Transverse colon (tissue), 4 donors: ENCODE results near the gene ZNF599. TPM values are rescaled to one million over a fixed set of nuclear protein-coding genes. Genes with fewer than 3 reads are reported as not detected.
"Not testable (repeated sequence)": the region's sequence is repeated elsewhere in the genome, so short reads cannot be mapped to it uniquely, and the experiment has no call there.

ENCODE experiments used
- DNase-seq: peaks from one replicate; pipeline ENCODE4 v3.0.0-alpha.2; 2019
- H3K27ac ChIP-seq, 4 donors: fragments of 200-600 bp; sonication (generic); 2 replicates each; pipeline ENCODE4 v1.5.1; 2016 to 2018; ENCODE audit warnings: inconsistent platforms in 4 of 4
- H3K27me3 ChIP-seq: fragments of 200-600 bp; sonication (generic); 2 replicates; pipeline ENCODE4 v1.5.1; 2017; ENCODE audit warnings: inconsistent platforms
- H3K36me3 ChIP-seq, 4 donors: fragments of 200-600 bp; sonication (generic); 2 replicates each; pipeline ENCODE4 v1.5.1; 2017 to 2019; ENCODE audit warnings: inconsistent platforms in 4 of 4
- H3K4me1 ChIP-seq, 4 donors: fragments of 200-600 bp; sonication (generic); 2 replicates each; pipeline ENCODE4 v1.5.1; 2017 to 2020; ENCODE audit warnings: inconsistent platforms in 4 of 4
- H3K4me3 ChIP-seq, 4 donors: fragments of 200-600 bp; sonication (generic); 1 replicate in 1 of 4; 2 replicates in 3 of 4; pipeline versions ENCODE4 v1.5.1 to v1.6.1; 2017 to 2019; ENCODE audit warnings: inconsistent platforms in 4 of 4
- H3K9me3 ChIP-seq, 2 donors: fragments of 200-600 bp; sonication (generic); 2 replicates each; pipeline ENCODE4 v1.5.1; 2017 to 2019; ENCODE audit warnings: inconsistent platforms in 2 of 2
- CTCF ChIP-seq, 5 experiments: fragments of 200-600 bp in 3 of 5; fragments of 450-650 bp in 2 of 5; sonication (generic) in 3 of 5; IDR thresholded peaks; 1 replicate in 2 of 5; 2 replicates in 3 of 5; pipeline ENCODE4 v1.5.1; 2016 to 2017; ENCODE audit warnings: antibody characterized with exemption in 5 of 5, inconsistent platforms in 3 of 5, mild to moderate bottlenecking in 2 of 5, moderate library complexity in 1 of 5
- EP300 ChIP-seq: sonication (generic); formaldehyde crosslinking; IDR thresholded peaks from one replicate; pipeline ENCODE4 v1.6.1; 2017; ENCODE audit warnings: antibody characterized with exemption, low read depth
- POLR2A ChIP-seq: fragments of 450-650 bp; IDR thresholded peaks from one replicate; pipeline ENCODE4 v1.6.1; 2016; ENCODE audit warnings: antibody characterized with exemption, mild to moderate bottlenecking, moderate library complexity
- POLR2AphosphoS5 ChIP-seq, 3 donors: sonication (generic); formaldehyde crosslinking; IDR thresholded peaks; one replicate each; pipeline ENCODE4 v1.6.1; 2016; ENCODE audit warnings: antibody characterized with exemption in 3 of 3
- WGBS, 2 donors: methylation state at CpG; one replicate each; pipeline ENCODE4 v1.1.5; 2018; ENCODE audit warnings: low coverage in 1 of 2; 5-methylcytosine and 5-hydroxymethylcytosine counted together
- in situ Hi-C, 4 donors: fragments of 200-750 bp; cut with MboI; loops; one replicate each; pipeline versions ENCODE4 v1.15.0 to v1.15.1; 2017; ENCODE audit warnings: low sequenced_read_pairs in 3 of 4, low pct_ligation_motif_present in 1 of 4, low pct_unique_long_range_greater_than_20kb in 1 of 4
- intact Hi-C: fragments of 100-400 bp; cut with DNase I; formaldehyde crosslinking; loops from one replicate; pipeline ENCODE4 v1.15.1; 2023; ENCODE audit warnings: low total_unique reads
- total RNA-seq, 4 donors: library from RNA; depleted of rRNA; stranded (reverse); fragments of >200 nt; gene quantifications; one replicate each; pipeline ENCODE4 v1.1.0, GENCODE V29; 2016

The ZNF599 gene
- total RNA-seq, 4 donors from 2014 or later, result 4.1 to 7.1 (median 6.0) TPM; not detected in 1

DNA sequence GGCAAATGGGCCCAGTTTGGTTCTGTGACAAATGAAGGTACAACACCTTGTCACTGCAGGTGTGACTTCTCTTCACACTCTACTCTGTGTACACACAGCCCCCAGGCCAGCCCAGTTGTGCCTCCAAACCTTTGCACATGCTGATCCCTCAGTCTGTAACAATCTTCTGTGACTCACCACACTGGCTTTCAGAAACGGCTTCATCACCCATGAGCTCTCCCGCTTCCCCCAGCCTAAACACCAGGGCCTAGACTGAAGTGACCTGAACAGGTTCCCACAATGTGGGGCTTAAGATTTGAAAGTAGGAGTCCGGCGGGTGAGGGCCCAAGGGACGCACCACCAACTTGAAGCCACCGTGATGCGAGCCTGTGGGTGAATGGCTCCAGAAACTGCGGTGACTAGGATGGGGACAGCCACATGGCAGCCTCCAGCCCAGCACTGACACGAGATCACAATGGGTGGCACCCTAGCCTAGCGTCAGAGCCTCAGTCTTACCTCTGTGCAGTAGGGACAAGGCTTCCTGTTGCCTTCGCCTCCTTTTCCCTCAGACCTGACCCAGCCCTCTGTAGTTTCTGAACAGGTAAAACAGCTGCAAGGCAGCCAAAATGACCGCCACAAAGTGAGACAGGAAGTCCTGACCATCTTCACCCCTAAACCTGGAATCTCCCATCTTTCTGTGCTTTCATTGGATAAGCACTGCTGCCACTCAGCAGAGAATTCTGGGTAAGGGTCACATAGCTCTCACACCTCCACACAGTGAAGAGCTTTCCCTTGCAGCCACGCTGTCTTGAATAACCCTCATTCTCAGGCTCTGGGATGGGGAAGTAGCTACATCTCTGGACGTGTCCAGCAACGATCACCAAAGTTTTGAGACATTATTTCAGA lies 34.2 kb upstream of the ZNF599 start:
- no peaks in the 10 kb centered on the region for H3K27me3 ChIP-seq
- no peak for DNase-seq
- H3K27ac ChIP-seq, result no peak overlapping the region
- H3K4me3 ChIP-seq, result no peak overlapping the region
- WGBS, 2 donors, result 91 to 92% methylated on average over 4 to 15 of the region's 15 CpGs
- in situ Hi-C loops (no loop called here), intact Hi-C loops (no loop called here)
- peaks cover 0 to 12% of the 10 kb centered on the region in 2 donors for H3K9me3 ChIP-seq
- H3K4me1 ChIP-seq, result no peaks in the 10 kb centered on the region
- no peaks in the 10 kb centered on the region for H3K36me3 ChIP-seq
- TF ChIP-seq POLR2A (no peak), CTCF (IDR thresholded peaks at IDR 0.05) (no peak), POLR2AphosphoS5 (IDR thresholded peaks at IDR 0.05) (no peak), EP300 (no peak)

DNA sequence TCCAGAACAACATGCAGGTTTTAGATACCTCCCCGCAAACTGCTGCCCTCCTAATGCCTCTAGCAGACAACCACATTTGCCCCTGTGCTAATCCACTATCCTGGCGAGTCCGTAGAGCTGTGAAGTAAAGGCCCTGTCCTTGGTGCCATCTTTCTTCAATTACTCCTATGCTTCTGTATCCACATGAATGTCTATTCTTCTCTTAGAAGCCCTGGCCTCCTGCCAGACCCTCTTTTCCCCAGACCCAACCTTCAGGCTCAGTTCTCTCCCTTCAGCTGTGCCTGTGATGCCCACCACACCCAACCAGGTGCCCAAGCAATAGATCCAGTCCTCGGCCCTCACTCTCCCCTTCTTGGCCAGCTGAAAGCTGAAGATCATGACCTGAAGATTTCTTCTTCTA lies 31.1 kb upstream of the ZNF599 start:
- WGBS, 2 donors, result 81 to 90% methylated on average over 3 to 4 of the region's 4 CpGs
- DNase-seq, result no peak
- intact Hi-C loops, result no loop called here
- H3K27ac ChIP-seq, result no peak overlapping the region
- H3K4me3 ChIP-seq, result no peak overlapping the region
- H3K4me1 ChIP-seq, result no peaks in the 10 kb centered on the region
- no peak for TF ChIP-seq POLR2A
- no peak for TF ChIP-seq CTCF (IDR thresholded peaks at IDR 0.05)
- TF ChIP-seq POLR2AphosphoS5 (IDR thresholded peaks at IDR 0.05), result no peak
- TF ChIP-seq EP300, result no peak
- H3K27me3 ChIP-seq, result no peaks in the 10 kb centered on the region
- H3K9me3 ChIP-seq, result peaks cover 0 to 10% of the 10 kb centered on the region in 2 donors
- H3K36me3 ChIP-seq, result no peaks in the 10 kb centered on the region
- in situ Hi-C loops, result no loop called here

GRCh38 chr19:34796953-34797352 lies 23.9 kb upstream of the ZNF599 start:
- H3K4me3 ChIP-seq, DNase-seq, intact Hi-C loops, H3K36me3 ChIP-seq, H3K4me1 ChIP-seq, in situ Hi-C loops, H3K27ac ChIP-seq, H3K27me3 ChIP-seq, H3K9me3 ChIP-seq: not testable (repeated sequence)
- WGBS, 2 donors, result 78 to 100% methylated on average over 2 to 4 of the region's 6 CpGs

DNA sequence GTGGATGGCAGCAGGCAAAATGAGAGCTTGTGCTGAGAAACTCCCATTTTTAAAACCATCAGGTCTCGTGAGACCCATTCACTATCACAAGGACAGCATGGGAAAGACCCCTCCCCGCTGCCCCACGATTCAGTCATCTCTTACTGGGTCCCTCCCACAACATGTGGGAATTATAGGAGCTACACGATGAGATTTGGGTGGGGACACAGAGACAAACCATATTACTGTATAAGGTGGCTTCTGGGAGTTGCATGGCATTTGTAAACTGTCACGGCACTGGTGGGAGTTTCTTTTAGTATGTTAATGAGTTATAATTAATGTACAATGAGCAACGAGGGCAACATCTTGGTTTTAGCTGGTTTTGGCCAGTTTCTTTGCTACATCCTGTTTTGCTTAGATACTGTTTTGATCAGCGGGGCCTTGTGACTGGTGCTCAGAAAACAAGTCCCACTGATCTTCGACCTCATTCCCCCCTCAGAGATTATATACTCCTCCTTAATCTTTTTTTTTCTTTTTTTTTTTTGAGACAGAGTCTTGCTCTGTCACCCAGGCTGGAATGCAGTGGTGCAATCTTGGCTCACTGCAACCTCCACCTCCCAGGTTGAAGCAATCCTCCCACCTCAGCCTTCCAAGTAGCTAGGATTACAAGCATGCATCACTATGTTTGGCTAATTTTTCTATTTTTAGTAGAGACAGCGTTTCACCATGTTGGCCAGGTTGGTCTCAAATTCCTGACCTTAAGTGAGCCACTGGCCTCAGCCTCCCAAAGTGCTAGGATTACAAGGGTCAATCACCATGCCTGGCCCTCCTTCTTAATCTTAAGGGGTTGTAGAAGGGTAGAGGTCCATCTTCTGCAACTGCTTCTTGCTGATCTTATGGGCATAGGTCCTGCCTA lies 21.3 kb upstream of the ZNF599 start:
- no peak overlapping the region for H3K4me3 ChIP-seq
- H3K36me3 ChIP-seq, result no peaks in the 10 kb centered on the region
- no peaks in the 10 kb centered on the region for H3K9me3 ChIP-seq
- 75 to 76% methylated on average over 8 to 9 of the region's 9 CpGs for WGBS, 2 donors
- H3K27ac ChIP-seq, result no peak overlapping the region
- no peaks in the 10 kb centered on the region for H3K27me3 ChIP-seq
- TF ChIP-seq CTCF (IDR thresholded peaks at IDR 0.05) (no peak), EP300 (no peak), POLR2AphosphoS5 (IDR thresholded peaks at IDR 0.05) (no peak), POLR2A (no peak)
- no peak for DNase-seq
- in situ Hi-C loops (no loop called here), intact Hi-C loops (no loop called here)
- no peaks in the 10 kb centered on the region for H3K4me1 ChIP-seq
